ENCODE measurements around the gene BMP10. TPM values are rescaled to one million over a fixed set of nuclear protein-coding genes. Genes with fewer than 3 reads are reported as not detected.
A peak's percentile ranks its signal among the peaks of the same experiment; 100 is the strongest.

The BMP10 gene
- total RNA-seq, 1 experiment from 2014 or later, result not detected

GRCh38 chr2:68839260-68839833 is 31.9 kb downstream of the BMP10 start:
- no peak overlapping the region for H4K91ac ChIP-seq (ENCODE audit: insufficient read length, low read depth, low read length)
- no peak overlapping the region for H4K5ac ChIP-seq (ENCODE audit: insufficient read length, low read depth, low read length)
- H2BK5ac ChIP-seq (ENCODE audit: insufficient read length, low read length), result no peak overlapping the region
- Mint-ChIP-seq H3K4me1 (peaks cover 0 to 3% of the 10 kb centered on the region in 2 experiments; a peak in 1 of 4 replicates), H3K9me3 (peaks cover 16 to 19% of the 10 kb centered on the region in 2 experiments), H3K4me3 (no peak overlapping the region), H3K27me3 (ENCODE audit: low read depth) (no peaks in the 10 kb centered on the region; the same call in 1 of the 2 replicates), H3K27ac (no peak overlapping the region), H3K36me3 (ENCODE audit: insufficient read depth in 1 of 3, low read depth in 3 of 3) (peaks cover 0 to 10% (median 7%) of the 10 kb centered on the region in 3 experiments; a peak in 3 of 7 replicates)
- no peak overlapping the region for H3K4me2 ChIP-seq (ENCODE audit: insufficient read depth, insufficient read length, low read length)
- no peaks in the 10 kb centered on the region for H3K79me1 ChIP-seq (ENCODE audit: insufficient read depth, low read depth, low read length, poor library complexity, severe bottlenecking)
- H2BK12ac ChIP-seq (ENCODE audit: insufficient read length, low read depth, low read length), result no peak overlapping the region
- no peak overlapping the region for H3T11ph ChIP-seq (ENCODE audit: low read length)
- H3K18ac ChIP-seq (ENCODE audit: insufficient read length, low read depth, low read length), result no peak overlapping the region
- H3K14ac ChIP-seq (ENCODE audit: insufficient read depth, low read length), result no peak overlapping the region
- no peak overlapping the region for H4K8ac ChIP-seq (replicated peaks; ENCODE audit: insufficient read length, low read depth, low read length)
- no peak overlapping the region for H3K27ac ChIP-seq (ENCODE audit: insufficient read length, low read depth, low read length)
- H3K9ac ChIP-seq (ENCODE audit: extremely low read depth, insufficient read length, low read length), result no peak overlapping the region
- H3K23me2 ChIP-seq (ENCODE audit: insufficient read length, low read depth, low read length, poor library complexity, severe bottlenecking), result no peaks in the 10 kb centered on the region
- peak; percentile 64 for TF ChIP-seq CTCF (conservative IDR thresholded peaks at IDR 0.05)
- H2BK20ac ChIP-seq (ENCODE audit: low read depth, low read length, poor library complexity, severe bottlenecking), result no peak overlapping the region
- H3K27me3 ChIP-seq (ENCODE audit: insufficient read depth, low read length), result no peaks in the 10 kb centered on the region
- WGBS (ENCODE audit: extremely low coverage, insufficient read length, low lambda C conversion rate), result no CpG with 5 or more reads among the region's 2 CpGs
- H2BK120ac ChIP-seq (ENCODE audit: low read depth, low read length, poor library complexity, severe bottlenecking), result no peak overlapping the region
- H3K79me2 ChIP-seq (ENCODE audit: insufficient read depth, low read length), result no peaks in the 10 kb centered on the region
- H2AK5ac ChIP-seq (ENCODE audit: insufficient read length, low read length), result no peak overlapping the region
- H3K4ac ChIP-seq (ENCODE audit: low read depth, low read length), result no peak overlapping the region
- no peak overlapping the region for H3K23ac ChIP-seq (ENCODE audit: insufficient read length, low read depth, low read length)
- peaks cover 4% of the 10 kb centered on the region for H3K9me3 ChIP-seq (ENCODE audit: control insufficient read depth, low read depth, low read length)
- no peak overlapping the region for H2AFZ ChIP-seq (ENCODE audit: low read length)
- no peak for DNase-seq
- H3K56ac ChIP-seq (ENCODE audit: insufficient read length, low read depth, low read length), result no peak overlapping the region
- H4K20me1 ChIP-seq (ENCODE audit: control insufficient read depth, insufficient read depth, insufficient read length), result no peaks in the 10 kb centered on the region
- H3K4me1 ChIP-seq (ENCODE audit: insufficient read depth, low read length), result no peaks in the 10 kb centered on the region
- no peak overlapping the region for H2BK15ac ChIP-seq (ENCODE audit: low read depth, low read length)

All from H9 (cell line).